ENCODE measurements around the gene SCRN2. TPM values are rescaled to one million over a fixed set of nuclear protein-coding genes. Genes with fewer than 3 reads are reported as not detected.

Gene SCRN2
- total and polyA plus RNA-seq, 2 of the 13 experiments (the other 11 are each of a cell fraction or from before 2014, with no cell fraction given) = 21.7 to 29.5 TPM

DNA sequence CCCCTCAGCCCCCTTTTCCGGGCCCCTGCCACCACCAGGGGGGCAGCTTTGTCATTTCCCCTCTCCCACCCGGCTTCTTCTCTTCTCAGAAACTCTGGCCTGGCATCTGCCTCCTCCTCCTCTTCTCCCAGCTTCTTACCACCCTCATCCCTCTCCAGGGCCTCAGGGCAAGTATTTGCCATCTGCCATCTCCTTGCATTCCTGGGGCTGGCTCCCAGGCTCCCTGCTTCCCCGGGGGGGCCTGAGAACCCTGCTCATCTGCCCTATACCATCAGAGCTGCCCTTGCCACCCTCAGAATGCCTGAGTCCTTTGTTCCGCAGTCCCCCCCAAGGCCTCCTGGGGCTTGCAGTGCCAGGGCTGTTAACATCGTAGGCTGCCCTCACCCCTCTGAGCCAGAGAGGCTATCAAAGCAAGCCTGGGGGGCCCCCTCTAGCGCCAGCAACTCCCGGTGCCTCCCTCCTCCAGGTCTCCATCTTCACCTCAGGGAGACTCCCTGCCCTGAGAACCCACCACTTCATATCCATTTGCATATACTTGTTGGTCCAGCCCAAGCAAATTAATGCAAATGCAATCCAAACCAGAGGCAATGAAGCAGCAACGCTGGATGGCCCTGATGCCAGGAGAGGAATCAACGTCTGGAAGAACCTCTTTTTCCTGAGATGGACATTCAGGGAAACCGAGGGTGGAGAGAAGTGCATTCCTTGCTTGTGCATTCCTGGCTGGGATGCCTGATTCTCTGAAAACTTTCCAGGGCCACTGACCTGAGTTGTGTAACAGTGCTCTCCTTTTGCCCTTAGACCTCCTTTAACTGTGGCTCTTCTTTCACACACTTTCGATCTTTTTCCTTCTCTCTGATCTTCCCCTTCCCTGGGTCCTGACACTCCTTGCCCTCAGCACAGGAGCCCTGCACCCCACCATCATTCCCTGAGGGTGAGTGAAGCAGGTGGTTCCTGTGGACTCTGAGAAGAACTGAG lies 34.2 kb upstream of the SCRN2 start:
- H3K27me3 ChIP-seq (ENCODE audit: control insufficient read depth in 1 of 2, insufficient read depth in 2 of 2, low read length in 2 of 2) = peaks cover 6 to 56% of the 10 kb centered on the region in 2 experiments
- intact Hi-C loops (cut with micrococcal nuclease; ENCODE audit: unreplicated experiment) (no loop called here), in situ Hi-C loops (cut with HindIII; ENCODE audit: extremely low pct_ligation_motif_present, low pct_unique_long_range_greater_than_20kb) (no loop called here)
- H3K79me2 ChIP-seq (ENCODE audit: insufficient read depth, low read length) = no peaks in the 10 kb centered on the region
- no peaks in the 10 kb centered on the region for H4K20me1 ChIP-seq (ENCODE audit: insufficient read depth, low read length)
- no peak for FAIRE-seq
- no peaks in the 10 kb centered on the region for H3K36me3 ChIP-seq (replicated peaks in 1 of 2; ENCODE audit: control insufficient read depth in 1 of 2, insufficient read depth in 2 of 2, low read length in 2 of 2)
- H2AFZ ChIP-seq (ENCODE audit: low read length) = no peak overlapping the region
- H3K4me1 ChIP-seq (ENCODE audit: insufficient read depth, low read length) = peaks cover 19% of the 10 kb centered on the region
- no TSS peak for BruUV-seq (replicated peaks)
- ChIA-PET CTCF (ENCODE audit: low intra/inter-chr PET ratio, low total read pairs) (no interaction called here), POLR2A (no interaction called here)
- no peaks in the 10 kb centered on the region for H3K9me3 ChIP-seq (ENCODE audit: low read length)
- H3K9ac ChIP-seq (ENCODE audit: insufficient read depth, low read depth, low read length) = no peak overlapping the region
- H3K4me2 ChIP-seq (ENCODE audit: low read depth, low read length) = no peak overlapping the region; the same call in 1 of the 2 replicates
- peak; percentile 17; the same call in 2 of the 3 replicates for ATAC-seq
- no peak for DNase-seq (ENCODE audit: low spot score)
- 10% methylated on average over 11 of the region's 11 CpGs for WGBS (ENCODE audit: low lambda C conversion rate)
- no peak overlapping the region for H3K27ac ChIP-seq (ENCODE audit: extremely low read length, insufficient read depth, low read length)
- H3K4me3 ChIP-seq (replicated peaks in 1 of 3; ENCODE audit: insufficient read depth in 1 of 3, low read depth in 2 of 3, low read length in 3 of 3) = no peak overlapping the region
- no peak for TF ChIP-seq CREM (IDR thresholded peaks at IDR 0.05)
- no peak for TF ChIP-seq CREM (CRISPR knock-in tag; IDR thresholded peaks at IDR 0.05)
- TF ChIP-seq, protein P1, sequence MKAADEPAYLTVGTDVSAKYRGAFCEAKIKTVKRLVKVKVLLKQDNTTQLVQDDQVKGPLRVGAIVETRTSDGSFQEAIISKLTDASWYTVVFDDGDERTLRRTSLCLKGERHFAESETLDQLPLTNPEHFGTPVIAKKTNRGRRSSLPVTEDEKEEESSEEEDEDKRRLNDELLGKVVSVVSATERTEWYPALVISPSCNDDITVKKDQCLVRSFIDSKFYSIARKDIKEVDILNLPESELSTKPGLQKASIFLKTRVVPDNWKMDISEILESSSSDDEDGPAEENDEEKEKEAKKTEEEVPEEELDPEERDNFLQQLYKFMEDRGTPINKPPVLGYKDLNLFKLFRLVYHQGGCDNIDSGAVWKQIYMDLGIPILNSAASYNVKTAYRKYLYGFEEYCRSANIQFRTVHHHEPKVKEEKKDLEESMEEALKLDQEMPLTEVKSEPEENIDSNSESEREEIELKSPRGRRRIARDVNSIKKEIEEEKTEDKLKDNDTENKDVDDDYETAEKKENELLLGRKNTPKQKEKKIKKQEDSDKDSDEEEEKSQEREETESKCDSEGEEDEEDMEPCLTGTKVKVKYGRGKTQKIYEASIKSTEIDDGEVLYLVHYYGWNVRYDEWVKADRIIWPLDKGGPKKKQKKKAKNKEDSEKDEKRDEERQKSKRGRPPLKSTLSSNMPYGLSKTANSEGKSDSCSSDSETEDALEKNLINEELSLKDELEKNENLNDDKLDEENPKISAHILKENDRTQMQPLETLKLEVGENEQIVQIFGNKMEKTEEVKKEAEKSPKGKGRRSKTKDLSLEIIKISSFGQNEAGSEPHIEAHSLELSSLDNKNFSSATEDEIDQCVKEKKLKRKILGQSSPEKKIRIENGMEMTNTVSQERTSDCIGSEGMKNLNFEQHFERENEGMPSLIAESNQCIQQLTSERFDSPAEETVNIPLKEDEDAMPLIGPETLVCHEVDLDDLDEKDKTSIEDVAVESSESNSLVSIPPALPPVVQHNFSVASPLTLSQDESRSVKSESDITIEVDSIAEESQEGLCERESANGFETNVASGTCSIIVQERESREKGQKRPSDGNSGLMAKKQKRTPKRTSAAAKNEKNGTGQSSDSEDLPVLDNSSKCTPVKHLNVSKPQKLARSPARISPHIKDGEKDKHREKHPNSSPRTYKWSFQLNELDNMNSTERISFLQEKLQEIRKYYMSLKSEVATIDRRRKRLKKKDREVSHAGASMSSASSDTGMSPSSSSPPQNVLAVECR (CRISPR knock-in tag; IDR thresholded peaks at IDR 0.05; ENCODE audit: borderline replicate concordance) = no peak
- no peak for TF ChIP-seq WIZ (CRISPR knock-in tag; IDR thresholded peaks at IDR 0.05)
- TF ChIP-seq NR2F1 (CRISPR knock-in tag; IDR thresholded peaks at IDR 0.05) = 0 out of 4 replicates have a peak, but pooled peaks of 1 of the 2 experiments have one; percentile 20
- TF ChIP-seq PAXIP1 (CRISPR knock-in tag; conservative IDR thresholded peaks at IDR 0.05) = no peak
- TF ChIP-seq GABPA (IDR thresholded peaks at IDR 0.05; ENCODE audit: low read depth, low read length) = no peak
- no peak for TF ChIP-seq GABPA (CRISPR knock-in tag; IDR thresholded peaks at IDR 0.05; ENCODE audit: low read depth)
- TF ChIP-seq RXRB (CRISPR knock-in tag; IDR thresholded peaks at IDR 0.05; ENCODE audit: borderline replicate concordance) = peak; percentile 40; the same call in 1 of the 2 replicates
- TF ChIP-seq POLR2G (IDR thresholded peaks at IDR 0.05; ENCODE audit: low read depth, low read length) = no peak
- TF ChIP-seq ZFP1 (CRISPR knock-in tag; IDR thresholded peaks at IDR 0.05) = no peak
- TF ChIP-seq HIVEP1 (CRISPR knock-in tag; IDR thresholded peaks at IDR 0.05) = no peak
- no peak for TF ChIP-seq ZBTB20 (CRISPR knock-in tag; IDR thresholded peaks at IDR 0.05; ENCODE audit: borderline replicate concordance, low read depth)
- no peak for TF ChIP-seq HHEX (CRISPR knock-in tag; IDR thresholded peaks at IDR 0.05)
- TF ChIP-seq ZNF841 (CRISPR knock-in tag; IDR thresholded peaks at IDR 0.05; ENCODE audit: borderline replicate concordance) = no peak
- TF ChIP-seq HMG20B (CRISPR knock-in tag; conservative IDR thresholded peaks at IDR 0.05) = no peak

Data from HepG2 (cell line).